ES-I3 (cell line): Measurements from ENCODE around the gene PCDHGA1.
"Not testable (repeated sequence)": the region's sequence is repeated elsewhere in the genome, so short reads cannot be mapped to it uniquely, and the experiment has no call there.

Experiments used
- H3K36me3 ChIP-seq: 2 replicates; pipeline ENCODE4 v1.6.1; 2013; ENCODE audit warnings: mild to moderate bottlenecking, low read length, control low read depth, moderate library complexity; ENCODE audit not compliant: insufficient read depth
- H3K4me1 ChIP-seq: 2 replicates; pipeline ENCODE4 v1.6.1; 2013; ENCODE audit warnings: mild to moderate bottlenecking, control low read depth, low read length; ENCODE audit not compliant: insufficient read depth
- H3K9ac ChIP-seq: 2 replicates; pipeline ENCODE4 v1.6.1; 2013; ENCODE audit warnings: low read depth, mild to moderate bottlenecking, low read length, moderate library complexity
- H3K9me3 ChIP-seq: 2 replicates; pipeline ENCODE4 v1.6.1; 2013; ENCODE audit warnings: mild to moderate bottlenecking, low read length, moderate library complexity; ENCODE audit not compliant: control insufficient read depth, insufficient read depth

The PCDHGA1 gene

DNA sequence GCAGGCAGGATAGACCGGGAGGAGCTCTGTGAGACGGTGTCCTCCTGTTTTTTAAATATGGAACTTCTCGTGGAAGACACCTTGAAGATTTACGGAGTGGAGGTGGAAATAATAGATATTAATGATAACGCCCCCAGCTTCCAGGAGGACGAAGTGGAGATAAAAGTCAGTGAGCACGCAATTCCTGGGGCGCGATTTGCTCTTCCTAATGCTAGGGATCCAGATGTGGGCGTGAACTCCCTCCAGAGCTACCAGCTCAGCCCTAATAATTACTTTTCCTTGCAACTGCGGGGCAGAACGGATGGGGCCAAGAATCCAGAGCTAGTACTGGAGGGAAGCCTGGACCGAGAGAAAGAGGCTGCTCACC lies 91.2 kb downstream of the PCDHGA1 start:
- no peaks in the 10 kb centered on the region for H3K4me1 ChIP-seq
- peak overlapping the region; percentile 48; the same call in 1 of the 2 replicates for H3K9ac ChIP-seq
- no peaks in the 10 kb centered on the region for H3K36me3 ChIP-seq

GRCh38 chr5:141422742-141423291 lies 92.5 kb downstream of the PCDHGA1 start:
- Histone ChIP-seq H3K9me3 (peaks cover 13% of the 10 kb centered on the region; the same call in 1 of the 2 replicates), H3K9ac (no peak overlapping the region), H3K36me3 (no peaks in the 10 kb centered on the region), H3K4me1 (no peaks in the 10 kb centered on the region)

More for the DNA sequence above, 91.2 kb downstream of the PCDHGA1 start:
- H3K9me3 ChIP-seq: peaks cover 13% of the 10 kb centered on the region; the same call in 1 of the 2 replicates

- H3K4me1 ChIP-seq: no peaks in the 10 kb centered on the region
- no peaks in the 10 kb centered on the region; the same call in none of the 2 replicates for H3K9me3 ChIP-seq
- H3K9ac ChIP-seq: no peak overlapping the region
- no peaks in the 10 kb centered on the region; the same call in 1 of the 2 replicates for H3K36me3 ChIP-seq
These were observed 97.6 kb downstream of the PCDHGA1 start for GRCh38 chr5:141427783-141428426.

- no peaks in the 10 kb centered on the region for H3K4me1 ChIP-seq
- H3K9me3 ChIP-seq: no peaks in the 10 kb centered on the region; the same call in none of the 2 replicates
- no peaks in the 10 kb centered on the region; the same call in 1 of the 2 replicates for H3K36me3 ChIP-seq
- H3K9ac ChIP-seq: no peak within 1 kb of the TSS
These were observed 100.2 kb downstream of the PCDHGA1 start, which contains the start of gene PCDHGA12 for GRCh38 chr5:141430332-141431113. TSS of gene PCDHGA12 (plus strand) at chr5:141430507. CDS start at chr5:141430760, 253 bp downstream.

DNA sequence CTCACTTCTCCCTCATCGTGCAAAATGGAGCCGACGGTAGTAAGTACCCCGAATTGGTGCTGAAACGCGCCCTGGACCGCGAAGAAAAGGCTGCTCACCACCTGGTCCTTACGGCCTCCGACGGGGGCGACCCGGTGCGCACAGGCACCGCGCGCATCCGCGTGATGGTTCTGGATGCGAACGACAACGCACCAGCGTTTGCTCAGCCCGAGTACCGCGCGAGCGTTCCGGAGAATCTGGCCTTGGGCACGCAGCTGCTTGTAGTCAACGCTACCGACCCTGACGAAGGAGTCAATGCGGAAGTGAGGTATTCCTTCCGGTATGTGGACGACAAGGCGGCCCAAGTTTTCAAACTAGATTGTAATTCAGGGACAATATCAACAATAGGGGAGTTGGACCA lies 101.0 kb downstream of the PCDHGA1 start:
- no peaks in the 10 kb centered on the region; the same call in none of the 2 replicates for H3K9me3 ChIP-seq

GRCh38 chr5:141432308-141432707 lies 102.0 kb downstream of the PCDHGA1 start:
- H3K36me3 ChIP-seq, H3K9ac ChIP-seq, H3K9me3 ChIP-seq, H3K4me1 ChIP-seq: not testable (repeated sequence)

More for the DNA sequence above, 101.0 kb downstream of the PCDHGA1 start:
- H3K9ac ChIP-seq: no peak overlapping the region
- H3K36me3 ChIP-seq: no peaks in the 10 kb centered on the region; the same call in 1 of the 2 replicates
- no peaks in the 10 kb centered on the region for H3K4me1 ChIP-seq

- H3K36me3 ChIP-seq, H3K4me1 ChIP-seq, H3K9me3 ChIP-seq, H3K9ac ChIP-seq: not testable (repeated sequence)
These were observed 102.4 kb downstream of the PCDHGA1 start for GRCh38 chr5:141432726-141433125.

DNA sequence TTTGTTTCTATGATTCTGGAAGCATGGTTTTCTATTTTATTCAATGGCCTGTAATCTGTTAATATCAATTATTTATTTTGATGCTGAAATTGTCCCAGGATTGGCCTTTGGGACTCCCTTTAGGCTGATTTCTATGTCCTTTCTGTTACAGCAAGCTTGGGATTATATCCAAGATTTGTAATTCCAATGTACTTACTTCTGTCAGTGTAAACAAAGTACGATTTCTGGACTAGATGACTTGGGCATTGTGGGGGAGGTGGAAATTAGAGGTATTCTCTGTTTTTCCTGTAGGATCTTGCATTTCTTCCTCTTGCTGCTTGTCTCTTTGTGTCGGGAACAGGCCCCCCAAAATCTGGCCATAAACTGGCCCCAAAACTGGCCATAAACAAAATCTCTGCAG lies 103.7 kb downstream of the PCDHGA1 start:
- Histone ChIP-seq H3K9ac (no peak overlapping the region), H3K36me3 (no peaks in the 10 kb centered on the region; the same call in 1 of the 2 replicates), H3K4me1 (no peaks in the 10 kb centered on the region), H3K9me3 (no peaks in the 10 kb centered on the region; the same call in 1 of the 2 replicates)

DNA sequence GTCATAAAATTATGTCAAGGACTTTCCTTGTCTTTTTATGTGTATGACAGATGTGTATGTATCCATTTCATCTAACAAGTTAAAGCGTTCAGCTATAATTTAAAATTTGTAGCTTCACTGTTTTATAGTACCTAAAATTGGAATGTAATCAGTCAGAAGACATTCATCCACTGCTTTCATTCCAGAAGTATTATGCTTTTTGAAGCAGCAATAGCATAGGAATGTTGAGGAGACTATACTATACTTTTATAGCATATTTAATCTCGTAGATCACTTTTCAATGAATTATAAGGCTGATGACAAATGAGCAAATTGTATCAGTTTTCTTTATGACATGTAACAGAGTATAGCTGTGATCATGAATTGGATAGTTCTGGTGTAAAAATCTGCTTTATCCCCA lies 106.9 kb downstream of the PCDHGA1 start:
- no peaks in the 10 kb centered on the region for H3K36me3 ChIP-seq
- no peaks in the 10 kb centered on the region for H3K4me1 ChIP-seq
- H3K9me3 ChIP-seq: no peaks in the 10 kb centered on the region; the same call in 1 of the 2 replicates
- no peak overlapping the region for H3K9ac ChIP-seq

- Histone ChIP-seq H3K9me3 (no peaks in the 10 kb centered on the region; the same call in 1 of the 2 replicates), H3K9ac (no peak overlapping the region), H3K4me1 (no peaks in the 10 kb centered on the region), H3K36me3 (no peaks in the 10 kb centered on the region)
These were observed 109.3 kb downstream of the PCDHGA1 start for GRCh38 chr5:141439411-141440141.

DNA sequence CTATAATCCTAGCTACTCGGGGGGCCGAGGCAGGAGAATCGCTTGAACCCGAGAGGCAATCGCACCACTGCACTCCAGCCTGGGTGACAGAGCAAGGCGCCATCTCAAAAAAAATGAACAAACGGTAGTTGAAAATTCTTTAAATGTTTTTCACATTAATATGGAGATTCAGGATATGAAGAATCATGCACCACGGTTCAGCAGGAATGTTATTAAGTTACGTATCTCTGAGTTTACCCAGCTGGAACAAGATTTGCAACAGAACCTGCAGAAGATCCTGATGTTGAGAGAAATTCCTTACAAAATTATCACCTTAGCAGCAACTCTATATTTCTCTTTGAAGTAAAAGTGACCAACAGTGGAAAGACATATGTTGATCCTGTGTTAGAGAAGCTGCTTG lies 110.0 kb downstream of the PCDHGA1 start:
- H3K4me1 ChIP-seq: no peaks in the 10 kb centered on the region
- no peaks in the 10 kb centered on the region for H3K36me3 ChIP-seq
- H3K9me3 ChIP-seq: no peaks in the 10 kb centered on the region; the same call in 1 of the 2 replicates
- no peak overlapping the region for H3K9ac ChIP-seq

DNA sequence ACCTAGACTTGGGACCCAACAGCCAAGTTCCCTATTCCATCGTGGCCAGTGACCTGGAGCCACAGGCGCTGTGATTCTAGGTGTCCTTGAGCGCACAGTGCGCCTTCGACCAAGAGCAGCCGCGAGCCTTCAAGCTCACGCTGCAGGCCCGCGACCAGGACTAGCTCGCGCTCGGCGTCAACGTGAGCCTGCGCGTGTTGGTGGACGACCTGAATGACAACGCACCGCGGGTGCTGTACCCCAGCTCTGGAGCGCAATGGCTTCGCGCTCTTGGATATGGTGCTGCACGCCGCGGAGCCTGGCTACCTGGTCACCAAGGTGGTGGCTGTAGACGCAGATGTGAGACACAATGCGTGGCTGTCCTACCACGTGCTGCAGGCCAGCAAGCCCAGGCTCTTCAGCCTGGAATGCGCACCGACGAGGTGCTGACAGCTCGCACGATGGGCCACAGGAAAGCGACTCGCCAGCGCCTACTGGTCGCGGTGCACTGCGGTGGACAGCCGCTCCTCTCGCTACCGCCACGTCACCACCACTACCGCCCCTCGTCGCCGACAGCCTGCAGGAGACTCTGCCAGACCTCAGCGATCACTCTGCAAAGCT lies 111.4 kb downstream of the PCDHGA1 start:
- H3K4me1 ChIP-seq: no peaks in the 10 kb centered on the region
- no peaks in the 10 kb centered on the region; the same call in 1 of the 2 replicates for H3K9me3 ChIP-seq
- H3K9ac ChIP-seq: no peak overlapping the region
- H3K36me3 ChIP-seq: no peaks in the 10 kb centered on the region

DNA sequence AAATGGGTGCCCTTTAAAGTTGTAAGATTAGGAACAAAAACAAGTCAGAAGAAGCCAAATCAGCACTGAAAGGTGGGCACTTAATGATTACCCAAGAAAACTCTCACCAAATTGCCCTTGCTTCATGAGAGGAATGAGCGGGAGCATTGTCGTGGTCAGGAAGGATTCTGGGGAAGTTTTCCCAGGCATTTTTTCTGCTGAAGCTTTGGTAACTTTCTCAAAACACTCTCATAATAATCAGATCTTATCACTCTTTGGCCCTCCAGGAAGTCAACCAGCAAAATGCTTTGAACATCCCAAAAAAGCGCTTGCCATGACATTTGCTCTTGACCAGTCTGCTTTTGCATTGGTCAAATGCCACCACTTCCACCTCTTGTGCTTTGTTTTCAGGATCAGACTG lies 135.0 kb downstream of the PCDHGA1 start:
- H3K4me1 ChIP-seq: no peaks in the 10 kb centered on the region

More for the DNA sequence above, 135.0 kb downstream of the PCDHGA1 start:
- Histone ChIP-seq H3K9ac (no peak overlapping the region), H3K9me3 (no peaks in the 10 kb centered on the region), H3K36me3 (no peaks in the 10 kb centered on the region)
